ENCODE results near the gene LMF2.

The LMF2 gene

GRCh38 chr22:50489363-50490243, 17.9 kb downstream of the LMF2 start:
- intact Hi-C loops (cut with DNase I) = no loop called here
- no peak for DNase-seq

GRCh38 chr22:50488886-50489285, 18.6 kb downstream of the LMF2 start:
- DNase-seq = no peak
- intact Hi-C loops (cut with DNase I) = no loop called here

GRCh38 chr22:50488006-50488677, 19.4 kb downstream of the LMF2 start:
- DNase-seq = no peak
- intact Hi-C loops (cut with DNase I) = no loop called here

- DNase-seq = no peak
- intact Hi-C loops (cut with DNase I) = no loop called here
Observed at GRCh38 chr22:50487290-50488005, 20.1 kb downstream of the LMF2 start.

- no peak for DNase-seq
- intact Hi-C loops (cut with DNase I) = no loop called here
Observed at GRCh38 chr22:50486561-50487289, 20.8 kb downstream of the LMF2 start, which contains the start of gene MIOX. Gene MIOX (plus strand): TSS chr22:50486859. CDS start chr22:50486898, 39 bp downstream.

- intact Hi-C loops (cut with DNase I) = no loop called here
Observed at GRCh38 chr22:50485221-50486131, 22.0 kb downstream of the LMF2 start.

GRCh38 chr22:50483977-50484853, 23.3 kb downstream of the LMF2 start:
- no peak for DNase-seq
- intact Hi-C loops (cut with DNase I) = no loop called here

More at GRCh38 chr22:50485221-50486131, 22.0 kb downstream of the LMF2 start:
- DNase-seq = no peak

GRCh38 chr22:50483556-50483955, 23.9 kb downstream of the LMF2 start:
- intact Hi-C loops (cut with DNase I) = no loop called here
- no peak for DNase-seq

GRCh38 chr22:50483106-50483505, 24.4 kb downstream of the LMF2 start:
- intact Hi-C loops (cut with DNase I) = no loop called here
- no peak for DNase-seq

GRCh38 chr22:50482107-50483074, 25.1 kb downstream of the LMF2 start:
- intact Hi-C loops (cut with DNase I) = no loop called here
- DNase-seq = no peak

- intact Hi-C loops (cut with DNase I) = no loop called here
- no peak for DNase-seq
Observed at GRCh38 chr22:50481440-50482106, 25.9 kb downstream of the LMF2 start, which contains the start of gene ADM2. Gene ADM2 (plus strand): TSS chr22:50481543. CDS start chr22:50481848, 305 bp downstream.

GRCh38 chr22:50481045-50481439, 26.5 kb downstream of the LMF2 start:
- DNase-seq = no peak
- intact Hi-C loops (cut with DNase I) = no loop called here

GRCh38 chr22:50479721-50480120, 27.8 kb downstream of the LMF2 start:
- intact Hi-C loops (cut with DNase I) = no loop called here
- no peak for DNase-seq

GRCh38 chr22:50477923-50478322, 29.6 kb downstream of the LMF2 start:
- intact Hi-C loops (cut with DNase I) = no loop called here
- no peak for DNase-seq

- DNase-seq = no peak
- intact Hi-C loops (cut with DNase I) = no loop called here
Observed at GRCh38 chr22:50476868-50477267, 30.6 kb downstream of the LMF2 start.
